NCI-H1436 (cell line): ENCODE data around the gene EVI5L.
"Not testable (repeated sequence)": the region's sequence is repeated elsewhere in the genome, so short reads cannot be mapped to it uniquely, and the experiment has no call there.

ENCODE experiments used
- DNase-seq: peaks from one replicate; lab custom pipeline; 2025; lab: John Stamatoyannopoulos, UW

EVI5L gene

DNA sequence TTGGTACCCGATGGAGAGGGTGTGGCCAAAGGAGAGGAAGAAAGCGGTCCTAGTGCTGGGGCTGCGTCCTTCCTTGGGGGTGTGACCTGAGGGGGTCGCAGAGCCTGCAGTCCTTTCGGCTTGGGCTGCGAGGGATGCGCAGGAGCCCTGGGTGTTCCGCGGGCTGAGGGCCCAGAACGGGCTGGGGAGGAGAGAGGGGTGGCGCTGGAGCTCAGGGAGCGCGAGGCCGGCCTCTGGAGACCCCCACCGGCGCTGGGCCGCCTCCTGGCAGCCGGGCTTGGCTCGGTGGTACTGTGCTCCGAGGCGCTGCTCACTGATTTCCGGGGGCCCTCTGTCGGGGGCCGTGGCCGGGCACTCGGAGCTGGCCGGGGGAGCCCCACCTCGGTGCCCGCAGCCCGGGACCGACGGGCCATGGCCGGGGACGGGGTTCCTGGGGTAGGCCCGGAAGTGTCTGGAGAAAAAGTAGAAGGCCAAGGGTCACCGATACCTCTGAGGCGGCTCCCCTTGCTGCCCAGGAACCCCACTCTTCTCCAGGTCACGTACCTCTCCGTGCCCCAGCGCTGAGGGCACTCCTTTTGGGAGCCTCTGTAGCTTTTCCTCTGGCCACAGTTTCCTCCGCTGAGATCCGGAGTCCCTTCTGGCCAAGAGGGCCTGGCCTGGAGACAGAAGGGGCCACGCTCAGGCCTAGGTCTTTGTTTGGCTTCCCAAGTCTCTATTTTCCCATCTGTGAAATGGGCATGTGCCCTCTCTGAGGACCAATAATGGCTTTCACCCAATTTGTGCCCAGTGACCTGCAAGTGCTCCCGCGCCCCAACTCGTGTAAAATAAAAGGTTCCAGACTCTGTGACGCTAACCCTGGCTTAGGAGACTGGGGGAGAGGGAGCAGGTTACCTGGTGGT, 42.5 kb downstream of the EVI5L start:
- no peak for DNase-seq

DNA sequence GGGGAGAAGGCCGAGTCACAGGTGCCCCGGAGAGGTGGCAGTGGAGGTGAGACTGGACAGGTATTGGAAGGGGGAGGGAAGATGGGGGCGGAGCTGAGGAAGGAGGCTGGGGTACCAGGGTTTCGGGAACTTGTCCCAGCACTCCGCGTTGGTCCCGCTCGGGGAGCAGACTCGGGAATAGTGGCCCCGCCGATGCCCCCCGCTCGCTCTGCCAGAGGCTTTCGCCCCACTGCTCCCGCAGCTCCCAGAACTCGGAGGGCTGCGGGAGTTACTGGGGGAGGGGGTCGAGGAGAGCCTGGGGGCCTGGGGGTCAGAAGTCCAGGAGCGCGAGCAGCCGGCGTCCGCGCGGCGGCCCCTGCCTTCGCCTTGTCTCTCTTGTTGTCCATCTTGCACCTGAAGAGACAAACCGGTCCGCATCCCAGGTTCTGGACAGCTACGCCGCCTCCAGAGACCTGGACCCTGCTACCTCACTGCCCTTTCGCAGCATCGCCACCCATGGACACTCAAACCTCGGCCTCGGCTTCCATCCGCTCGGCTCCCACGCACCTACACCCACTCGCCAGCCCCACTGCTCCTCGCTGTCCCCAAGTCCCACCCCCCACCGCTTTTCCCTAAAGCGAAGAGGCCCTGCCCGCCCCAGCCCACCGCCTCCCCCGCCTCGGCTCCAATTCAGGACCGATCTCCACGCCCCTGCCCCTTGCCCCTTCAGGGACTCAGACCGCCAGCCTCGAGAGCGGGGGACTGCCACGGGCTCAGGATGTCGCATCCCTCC, 43.5 kb downstream of the EVI5L start:
- no peak for DNase-seq

DNA sequence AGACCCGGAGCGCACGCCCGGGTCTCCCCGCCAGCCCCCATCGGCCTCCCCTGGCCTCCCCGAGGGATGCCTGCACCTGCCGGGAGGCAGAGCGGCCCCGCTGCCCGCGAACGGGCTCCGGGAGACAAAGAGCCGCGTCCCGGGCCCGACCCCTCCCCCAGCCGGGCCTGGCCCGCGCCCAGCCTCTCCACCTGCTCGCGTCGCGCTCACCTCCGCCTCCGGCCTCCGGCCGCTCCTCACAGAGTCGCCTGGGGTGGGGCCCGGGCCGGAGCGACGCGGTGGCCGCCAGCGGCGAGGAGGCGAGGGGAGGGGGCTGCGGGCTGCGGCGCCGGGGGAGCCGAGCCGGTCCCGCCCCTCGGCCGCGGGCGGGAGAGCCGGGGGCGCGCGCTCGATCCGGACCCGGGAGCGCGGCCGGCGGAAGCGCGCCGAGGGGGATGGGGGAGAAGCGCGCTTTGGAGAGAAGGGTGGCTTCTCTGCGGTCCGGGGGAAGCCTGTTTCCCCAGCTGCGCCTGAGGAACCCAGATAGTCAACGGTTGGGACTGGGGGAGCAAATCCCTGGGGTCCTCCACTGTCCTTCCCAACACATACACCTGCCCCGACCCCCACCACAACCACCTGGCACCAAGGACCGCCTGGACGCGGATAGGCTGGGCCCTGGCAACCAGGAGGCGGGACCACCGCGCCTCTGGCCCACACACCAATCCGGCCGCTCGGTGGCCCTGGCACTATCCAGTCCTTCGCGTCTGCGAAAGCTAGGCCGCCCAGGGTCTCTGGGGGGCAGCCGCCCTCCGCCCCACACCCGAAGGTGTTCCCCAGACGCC, 44.3 kb downstream of the EVI5L start, which contains the start of gene PRR36:
PRR36 (minus strand) TSS at position 315 of the 821 bp plus-strand sequence. CDS start 701 bp downstream, outside the sequence.
- DNase-seq, result peak; percentile 92

- no peak for DNase-seq
Measured at GRCh38 chr19:7874897-7875273, 44.9 kb downstream of the EVI5L start.

DNA sequence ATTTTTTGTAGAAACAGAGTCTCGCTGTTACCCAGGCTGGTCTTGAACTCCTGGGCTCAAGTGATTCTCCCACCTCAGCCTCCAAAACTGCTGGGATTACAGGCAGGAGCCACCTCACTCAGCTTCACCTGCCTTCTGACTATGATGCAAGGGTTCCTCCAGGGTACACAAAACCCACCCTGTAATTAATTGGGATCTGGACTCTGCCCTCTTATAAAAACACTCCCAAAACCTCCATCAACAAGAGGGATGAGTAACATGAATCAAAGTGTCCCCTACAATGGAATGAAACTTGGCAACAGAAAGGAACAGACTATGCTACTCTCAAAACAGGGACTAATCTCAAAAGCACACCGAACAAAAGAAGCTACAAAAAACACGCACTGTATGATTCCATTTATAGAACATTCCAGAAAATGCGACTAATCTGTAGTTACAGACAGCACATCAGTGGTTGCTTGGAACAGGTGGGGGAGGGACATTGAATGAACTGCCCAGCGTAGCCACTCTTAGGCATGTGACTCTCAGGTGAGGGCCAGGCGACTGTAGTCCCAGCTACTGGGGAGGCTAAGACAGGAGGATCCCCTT, 47.3 kb downstream of the EVI5L start:
- DNase-seq, result no peak

DNA sequence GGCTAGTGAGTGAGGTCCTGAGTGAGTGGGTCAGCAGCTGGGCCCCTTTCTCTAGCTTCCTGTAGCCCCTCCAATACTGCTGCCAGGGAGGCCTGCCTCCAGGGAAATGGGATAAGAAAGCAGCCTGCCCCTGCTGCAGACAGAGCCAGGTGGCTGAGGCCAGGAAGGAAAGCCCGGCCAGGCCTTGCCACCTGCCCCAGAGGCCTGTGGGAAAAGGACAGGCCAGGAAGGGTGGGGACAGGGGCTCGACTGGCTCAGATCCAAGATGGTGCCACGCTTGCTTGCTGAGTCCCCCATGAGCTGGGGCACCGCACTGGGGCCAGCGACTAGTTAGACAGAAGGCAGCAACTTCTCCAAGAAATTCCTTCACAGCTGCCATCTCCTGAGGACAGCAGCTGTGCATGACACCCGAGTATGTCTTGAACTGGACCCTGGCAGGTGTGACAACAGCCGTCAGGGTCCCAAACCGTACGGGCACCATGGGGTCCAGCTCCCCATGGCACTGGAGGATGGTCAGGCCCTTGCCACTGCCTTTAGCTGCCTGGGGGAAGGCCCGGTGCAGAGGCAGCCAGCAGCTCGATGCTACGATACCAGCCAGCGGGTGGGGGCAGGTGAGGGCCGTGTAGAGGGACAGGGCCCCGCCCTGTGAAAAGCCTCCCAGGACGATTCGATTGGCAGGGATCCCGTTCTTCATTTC, 49.2 kb downstream of the EVI5L start:
- DNase-seq, result no peak

DNA sequence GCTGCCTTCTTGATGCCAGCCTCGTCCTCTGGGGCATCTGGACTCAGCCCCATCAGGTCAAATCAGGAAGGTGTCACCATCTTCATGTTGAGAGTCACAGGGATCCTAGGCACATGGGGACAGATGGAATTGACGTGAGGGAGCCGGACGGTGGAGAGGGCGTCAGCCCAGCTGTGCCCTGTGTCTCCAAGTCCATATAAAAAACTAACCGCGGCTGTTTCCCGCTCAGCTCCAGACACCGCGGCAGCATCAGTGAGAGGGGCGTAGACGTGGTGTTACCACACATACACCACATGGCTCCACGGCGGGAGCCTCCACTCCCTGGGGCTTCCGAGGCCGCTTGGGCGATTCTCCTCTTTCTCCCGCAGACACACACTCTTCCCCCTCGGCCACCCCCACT, 49.8 kb downstream of the EVI5L start:
- no peak for DNase-seq

- DNase-seq, result no peak
Measured at GRCh38 chr19:7881910-7882309, 51.9 kb downstream of the EVI5L start.

- DNase-seq, result no peak
Measured at GRCh38 chr19:7883105-7883504, 53.1 kb downstream of the EVI5L start.

DNA sequence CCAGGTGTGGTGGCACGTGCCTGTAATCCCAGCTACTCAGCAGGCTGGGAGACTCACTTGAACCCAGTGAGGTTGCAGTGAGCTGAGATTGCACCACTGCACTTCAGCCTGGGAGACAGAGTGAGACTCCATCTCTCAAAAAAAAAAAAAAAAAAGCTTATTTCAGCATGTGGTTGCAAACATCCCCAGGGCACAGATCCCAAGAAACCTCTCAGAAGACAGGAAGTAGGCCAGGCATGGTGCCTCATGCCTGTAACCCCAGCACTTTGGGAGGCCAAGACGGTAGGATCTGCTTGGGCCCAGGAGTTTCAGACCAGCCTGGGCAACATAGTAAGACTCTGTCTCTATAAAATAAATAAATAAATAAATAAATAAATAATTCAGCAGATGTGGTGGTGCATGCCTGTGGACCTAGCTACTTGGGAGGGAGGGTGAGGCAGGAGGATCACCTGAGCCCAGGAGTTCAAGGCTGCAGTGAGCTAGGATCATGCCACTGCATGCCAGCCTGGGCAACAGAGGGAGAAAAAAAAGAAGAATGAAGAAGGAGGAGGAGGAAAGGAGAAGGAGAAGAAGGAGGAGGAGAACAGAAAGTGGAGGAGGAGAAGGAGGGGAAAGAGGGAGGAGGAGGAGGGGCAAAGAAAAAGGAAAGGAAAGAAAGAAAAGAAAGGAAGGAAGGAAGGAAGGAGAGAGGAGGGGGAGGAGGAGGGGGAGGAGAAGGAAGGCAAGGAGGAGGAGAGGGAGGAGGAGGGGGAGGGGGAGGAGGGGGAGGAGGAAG, 54.0 kb downstream of the EVI5L start:
- no peak for DNase-seq

DNA sequence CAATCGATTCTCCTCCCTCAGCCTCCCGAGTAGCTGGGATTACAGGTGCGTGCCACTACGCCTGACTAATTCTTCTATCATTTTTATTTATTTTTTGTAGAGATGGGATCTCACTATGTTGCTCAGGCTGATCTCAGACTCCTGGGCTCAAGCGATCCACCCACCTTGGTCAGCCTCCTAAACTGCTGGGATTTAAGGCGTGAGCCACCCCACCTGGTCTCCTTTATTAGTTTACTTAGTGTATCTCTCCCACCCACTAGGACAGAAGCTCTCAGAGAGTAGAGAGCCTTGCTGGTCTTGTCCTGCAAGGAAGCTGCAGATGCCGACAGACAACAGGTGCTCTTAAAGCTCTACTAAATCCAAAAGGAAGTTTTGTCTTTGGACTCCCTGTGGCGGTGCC, 55.8 kb downstream of the EVI5L start:
- DNase-seq, result no peak

DNA sequence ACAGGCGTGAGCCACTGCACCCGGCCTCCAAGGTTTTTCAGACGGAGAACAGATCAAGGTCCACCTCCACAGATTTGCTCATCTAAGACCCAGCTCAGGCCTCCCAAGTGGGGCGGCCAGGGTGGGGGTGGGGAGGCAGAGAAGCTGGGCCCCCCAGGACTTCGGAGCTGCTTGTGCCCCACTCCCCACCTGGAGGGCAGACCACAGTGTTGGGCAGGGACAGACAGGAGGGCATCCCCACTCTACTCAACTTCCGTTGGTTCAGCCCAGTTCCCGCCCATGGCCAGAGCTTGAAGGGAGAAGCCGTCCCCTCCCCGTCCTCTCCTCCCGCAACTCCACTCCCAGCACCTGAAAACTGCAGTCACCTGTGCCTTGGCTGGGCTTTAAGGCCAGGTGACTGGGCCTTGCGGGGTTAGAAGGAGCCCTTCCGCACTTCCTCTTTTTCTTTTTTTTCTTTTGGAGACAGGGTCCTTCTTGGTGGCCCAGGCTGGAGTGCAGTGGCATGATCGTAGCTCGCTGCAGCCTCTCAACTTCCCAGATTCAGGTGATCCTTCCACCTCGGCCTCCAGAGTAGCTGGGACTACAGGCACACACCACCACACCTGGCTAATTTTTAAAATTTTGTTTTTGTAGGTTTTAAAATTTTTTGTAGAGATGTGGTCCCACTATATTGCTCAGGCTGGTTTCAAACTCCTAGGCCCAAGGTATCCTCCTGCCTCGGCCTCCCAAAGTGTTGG, 57.6 kb downstream of the EVI5L start:
- no peak for DNase-seq

DNA sequence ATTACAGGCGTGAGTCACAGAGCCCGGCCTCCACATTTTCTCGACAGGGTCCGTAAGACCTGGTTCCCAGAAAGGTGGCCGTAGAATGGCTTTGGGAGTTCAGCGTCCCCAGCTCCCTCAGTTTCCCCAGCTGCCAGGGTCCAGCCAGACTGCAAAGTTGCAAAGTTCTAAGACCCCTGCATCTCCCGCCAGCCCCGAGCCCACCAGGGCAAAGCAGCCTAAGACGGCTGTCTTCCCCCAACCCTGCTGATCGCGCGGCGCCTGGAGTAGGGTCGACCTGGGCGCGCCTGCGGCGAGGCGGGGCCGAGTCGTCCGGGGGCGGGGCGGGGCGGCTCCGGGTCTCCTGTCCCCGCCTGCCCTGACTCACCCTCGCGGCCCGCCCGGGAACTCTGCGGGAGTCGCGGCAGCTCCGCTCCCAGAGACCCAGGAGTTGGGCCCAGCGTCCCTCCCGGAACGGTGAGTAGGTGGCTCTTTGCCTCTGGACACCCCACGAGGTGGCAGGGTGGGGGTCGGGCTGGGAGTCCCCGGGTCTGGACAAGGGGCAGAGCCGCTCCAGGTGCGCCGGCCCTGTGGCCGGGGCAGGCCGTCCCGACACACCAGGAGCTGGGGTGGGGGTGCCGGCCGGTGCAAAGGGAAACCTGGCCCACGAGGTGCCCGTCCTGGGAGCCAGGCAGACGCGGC, 58.3 kb downstream of the EVI5L start, which contains the start of gene LRRC8E:
LRRC8E (plus strand) TSS at position 366 of the 681 bp plus-strand sequence. CDS start 7,094 bp downstream, outside the sequence.
- DNase-seq, result no peak

DNA sequence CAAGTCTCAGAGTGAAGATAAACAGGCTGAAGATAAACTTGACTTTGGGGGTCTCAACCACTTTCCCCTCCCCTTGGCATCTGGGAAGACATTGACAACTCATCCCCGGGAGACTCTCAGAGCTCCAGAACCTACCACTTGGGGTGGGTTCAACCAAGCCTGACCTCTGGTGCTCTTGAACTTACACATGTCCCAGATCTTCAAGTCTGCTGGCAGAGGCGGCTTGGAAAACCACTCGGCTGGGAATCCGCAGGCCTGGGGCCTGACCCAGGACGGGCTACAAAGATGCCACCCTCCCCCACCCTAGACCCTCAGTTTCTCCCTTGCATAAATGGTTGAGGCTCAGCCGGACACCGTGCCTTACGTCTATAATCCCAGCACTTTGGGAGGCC, 58.8 kb downstream of the EVI5L start:
- no peak for DNase-seq

GRCh38 chr19:7893362-7894101, 63.5 kb downstream of the EVI5L start:
- DNase-seq, result not testable (repeated sequence)

GRCh38 chr19:7894612-7895309, 64.7 kb downstream of the EVI5L start:
- DNase-seq, result no peak

GRCh38 chr19:7895565-7895964, 65.5 kb downstream of the EVI5L start:
- DNase-seq, result no peak

- no peak for DNase-seq
Measured at GRCh38 chr19:7897292-7897691, 67.3 kb downstream of the EVI5L start.
